MM.1S (cell line): ENCODE results near the gene CACNA1I.

Experiments used
- DNase-seq: peaks from one replicate; pipeline ENCODE4 v3.0.0-alpha.2; 2015
- H2AFZ ChIP-seq: fragments of 300-600 bp; sonication (generic); 2 replicates; pipeline ENCODE4 v1.6.0; 2016; ENCODE audit warnings: antibody characterized with exemption, low read length
- H3F3A ChIP-seq: fragments of 300-600 bp; sonication (generic); 2 replicates; pipeline ENCODE4 v1.6.1; 2016; ENCODE audit warnings: mild to moderate bottlenecking, antibody characterized with exemption, low read length, moderate library complexity, mixed read lengths; ENCODE audit not compliant: insufficient read depth
- H3K27ac ChIP-seq: fragments of 300-600 bp; sonication (generic); 2 replicates; pipeline ENCODE4 v1.5.1; 2016; ENCODE audit warnings: mild to moderate bottlenecking, low read length
- H3K27me3 ChIP-seq: fragments of 300-600 bp; sonication (generic); replicated peaks from 2 replicates; pipeline ENCODE4 v1.6.0; 2016; ENCODE audit warnings: low read length; ENCODE audit not compliant: insufficient read depth
- H3K36me3 ChIP-seq: fragments of 300-600 bp; sonication (generic); replicated peaks from 2 replicates; pipeline ENCODE4 v1.6.1; 2016; ENCODE audit warnings: mild to moderate bottlenecking, low read length, mixed read lengths; ENCODE audit not compliant: insufficient read depth
- H3K4me1 ChIP-seq: fragments of 300-600 bp; sonication (generic); 2 replicates; pipeline ENCODE4 v1.6.1; 2016; ENCODE audit warnings: low read length, mixed read lengths
- H3K4me2 ChIP-seq: fragments of 300-600 bp; sonication (generic); 2 replicates; pipeline ENCODE4 v1.6.0; 2016; ENCODE audit warnings: low read depth, low read length
- H3K4me3 ChIP-seq: fragments of 300-600 bp; sonication (generic); 2 replicates; pipeline ENCODE4 v1.5.1; 2016; ENCODE audit warnings: low read length, mixed read lengths
- H3K79me2 ChIP-seq: fragments of 300-600 bp; sonication (generic); 2 replicates; pipeline ENCODE4 v1.6.1; 2016; ENCODE audit warnings: mixed run types, low read length, mixed read lengths
- H3K9ac ChIP-seq: fragments of 300-600 bp; sonication (generic); 2 replicates; pipeline ENCODE4 v1.6.1; 2016; ENCODE audit warnings: low read length, mixed read lengths
- H3K9me2 ChIP-seq: fragments of 300-600 bp; sonication (generic); replicated peaks from 2 replicates; pipeline ENCODE4 v1.6.1; 2016; ENCODE audit warnings: mild to moderate bottlenecking, low read length, mixed read lengths; ENCODE audit not compliant: insufficient read depth
- H3K9me3 ChIP-seq: fragments of 300-600 bp; sonication (generic); replicated peaks from 2 replicates; pipeline ENCODE4 v1.6.1; 2016; ENCODE audit warnings: mild to moderate bottlenecking, low read length, mixed read lengths; ENCODE audit not compliant: insufficient read depth
- H4K20me1 ChIP-seq: fragments of 300-600 bp; sonication (generic); 2 replicates; pipeline ENCODE4 v1.6.1; 2016; ENCODE audit warnings: mild to moderate bottlenecking, low read length, moderate library complexity, mixed read lengths; ENCODE audit not compliant: insufficient read depth
- EZH2 ChIP-seq: fragments of 300-600 bp; sonication (generic); optimal IDR thresholded peaks from 2 replicates; pipeline ENCODE3; 2017; ENCODE audit warnings: low read depth, mild to moderate bottlenecking, antibody characterized with exemption, low read length, mixed read lengths
- EZH2phosphoT487 ChIP-seq: fragments of 300-600 bp; sonication (generic); IDR thresholded peaks from 2 replicates; pipeline ENCODE4 v1.6.1; 2018; ENCODE audit warnings: antibody characterized with exemption, low read length
- TF ChIP-seq, protein P1 (sequence below): fragments of 300-600 bp; sonication (generic); IDR thresholded peaks from 2 replicates; pipeline ENCODE4 v1.5.1; 2016; ENCODE audit warnings: antibody characterized with exemption, low read length, mixed read lengths

CACNA1I gene

DNA sequence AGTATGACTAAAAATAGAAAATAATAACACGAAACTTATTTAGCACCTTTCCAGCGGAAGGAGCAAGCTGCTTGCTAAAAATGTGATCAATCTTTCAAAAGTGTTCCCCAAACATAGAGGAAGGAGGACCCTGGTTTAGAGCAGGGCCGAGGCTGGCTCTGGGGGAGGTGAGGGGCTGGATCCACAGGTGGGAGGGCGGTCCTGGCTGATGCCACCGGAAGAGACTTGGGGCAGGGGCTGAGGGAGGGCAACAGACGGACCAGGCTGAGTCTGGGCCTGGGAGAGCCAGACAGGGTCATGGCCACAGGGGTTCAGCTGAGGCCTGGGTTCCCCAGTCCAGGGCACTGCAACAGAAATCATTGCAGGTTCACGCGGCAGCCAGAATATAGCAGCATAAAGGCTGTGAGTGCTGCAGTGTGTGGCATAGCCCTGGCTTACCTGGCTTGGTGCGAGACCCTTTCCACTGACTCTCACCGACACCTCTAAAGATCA is 143.3 kb downstream of the CACNA1I start:
- Histone ChIP-seq H3K27me3 (peaks cover 23% of the 10 kb centered on the region), H4K20me1 (no peaks in the 10 kb centered on the region), H3K27ac (no peak overlapping the region), H3K4me3 (no peak overlapping the region), H3K4me2 (peak overlapping the region; percentile 16; the same call in 1 of the 2 replicates), H3K9me2 (no peaks in the 10 kb centered on the region), H2AFZ (0 out of 2 replicates have a peak overlapping the region, but pooled peaks have one; percentile 45), H3K9ac (no peak overlapping the region), H3K4me1 (peaks cover 6% of the 10 kb centered on the region; the same call in 1 of the 2 replicates), H3K36me3 (no peaks in the 10 kb centered on the region), H3K79me2 (no peaks in the 10 kb centered on the region), H3K9me3 (no peaks in the 10 kb centered on the region), H3F3A (no peaks in the 10 kb centered on the region)
- no peak for TF ChIP-seq EZH2phosphoT487
- TF ChIP-seq EZH2: no peak
- TF ChIP-seq, protein P1, sequence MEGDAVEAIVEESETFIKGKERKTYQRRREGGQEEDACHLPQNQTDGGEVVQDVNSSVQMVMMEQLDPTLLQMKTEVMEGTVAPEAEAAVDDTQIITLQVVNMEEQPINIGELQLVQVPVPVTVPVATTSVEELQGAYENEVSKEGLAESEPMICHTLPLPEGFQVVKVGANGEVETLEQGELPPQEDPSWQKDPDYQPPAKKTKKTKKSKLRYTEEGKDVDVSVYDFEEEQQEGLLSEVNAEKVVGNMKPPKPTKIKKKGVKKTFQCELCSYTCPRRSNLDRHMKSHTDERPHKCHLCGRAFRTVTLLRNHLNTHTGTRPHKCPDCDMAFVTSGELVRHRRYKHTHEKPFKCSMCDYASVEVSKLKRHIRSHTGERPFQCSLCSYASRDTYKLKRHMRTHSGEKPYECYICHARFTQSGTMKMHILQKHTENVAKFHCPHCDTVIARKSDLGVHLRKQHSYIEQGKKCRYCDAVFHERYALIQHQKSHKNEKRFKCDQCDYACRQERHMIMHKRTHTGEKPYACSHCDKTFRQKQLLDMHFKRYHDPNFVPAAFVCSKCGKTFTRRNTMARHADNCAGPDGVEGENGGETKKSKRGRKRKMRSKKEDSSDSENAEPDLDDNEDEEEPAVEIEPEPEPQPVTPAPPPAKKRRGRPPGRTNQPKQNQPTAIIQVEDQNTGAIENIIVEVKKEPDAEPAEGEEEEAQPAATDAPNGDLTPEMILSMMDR: no peak
- DNase-seq: no peak

DNA sequence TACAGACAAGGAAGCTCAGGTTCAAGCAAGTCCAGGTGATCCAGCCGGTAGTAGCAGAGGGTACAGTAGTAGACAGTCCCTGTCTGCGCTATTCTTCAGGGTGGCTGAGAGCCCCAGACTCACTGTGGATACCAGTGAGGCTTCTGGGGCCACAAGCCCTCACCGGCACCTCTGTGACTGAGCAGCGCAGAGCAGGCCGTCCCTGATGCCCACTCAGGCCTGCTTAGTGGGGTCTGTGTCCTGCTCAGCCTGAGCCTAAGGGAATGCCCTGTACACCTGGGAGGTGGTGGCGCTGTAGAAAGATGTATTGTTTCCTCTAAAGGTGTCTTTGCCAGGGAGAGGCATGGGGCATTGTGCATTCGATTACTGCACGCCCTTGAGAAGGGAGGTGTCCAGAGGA is 143.8 kb downstream of the CACNA1I start:
- no peak overlapping the region for H3K27ac ChIP-seq
- H3K9ac ChIP-seq: no peak overlapping the region
- H3K9me3 ChIP-seq: no peaks in the 10 kb centered on the region
- no peaks in the 10 kb centered on the region for H3K79me2 ChIP-seq
- no peaks in the 10 kb centered on the region for H4K20me1 ChIP-seq
- no peak overlapping the region for H2AFZ ChIP-seq
- H3K9me2 ChIP-seq: no peaks in the 10 kb centered on the region
- DNase-seq: no peak
- peaks cover 6% of the 10 kb centered on the region; the same call in 1 of the 2 replicates for H3K4me1 ChIP-seq
- no peak overlapping the region for H3K4me2 ChIP-seq
- H3F3A ChIP-seq: no peaks in the 10 kb centered on the region
- H3K4me3 ChIP-seq: no peak overlapping the region
- TF ChIP-seq, protein P1: no peak
- TF ChIP-seq EZH2phosphoT487 (no peak), EZH2 (no peak)
- no peaks in the 10 kb centered on the region for H3K36me3 ChIP-seq
- peaks cover 18% of the 10 kb centered on the region for H3K27me3 ChIP-seq

DNA sequence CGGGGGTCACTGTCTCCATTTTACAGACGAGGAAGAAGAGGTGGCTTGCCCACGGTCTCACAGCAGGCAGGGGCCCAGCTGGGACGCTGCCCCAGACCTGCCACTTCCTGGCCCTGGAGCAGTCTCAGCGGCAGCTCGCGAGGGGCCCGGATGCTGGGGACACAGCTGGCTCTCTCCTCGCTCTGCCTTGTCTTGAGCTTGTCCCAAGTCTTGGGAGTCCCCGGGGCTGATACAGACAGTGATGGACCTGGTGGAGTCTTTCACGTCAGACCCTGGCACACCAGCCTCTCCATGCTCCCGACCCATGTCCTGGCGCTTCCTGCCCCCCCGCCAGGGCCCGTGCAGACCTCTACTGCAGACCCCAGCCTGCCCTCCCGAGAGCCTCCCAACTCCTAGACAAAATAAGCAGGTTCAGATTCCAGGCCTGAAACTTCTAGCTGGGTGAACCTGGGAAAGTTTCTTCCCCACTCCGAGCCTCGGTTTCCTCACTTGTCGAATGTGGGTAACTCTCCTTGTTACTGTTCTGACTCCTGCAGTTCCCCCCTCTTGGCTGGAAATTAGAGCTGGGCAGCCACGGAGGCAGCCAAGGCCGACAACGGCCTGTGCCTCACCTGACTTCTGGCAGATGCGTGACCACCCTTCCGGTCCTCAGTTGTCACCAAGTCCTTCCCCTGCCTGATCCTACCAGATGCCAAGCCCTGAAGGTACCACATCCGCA is 145.4 kb downstream of the CACNA1I start:
- no peaks in the 10 kb centered on the region for H3K36me3 ChIP-seq
- H2AFZ ChIP-seq: no peak overlapping the region
- DNase-seq: no peak
- no peak overlapping the region for H3K27ac ChIP-seq
- TF ChIP-seq EZH2 (no peak), EZH2phosphoT487 (no peak)
- TF ChIP-seq, protein P1: no peak
- H3K4me2 ChIP-seq: no peak overlapping the region
- H3K27me3 ChIP-seq: peaks cover 2% of the 10 kb centered on the region; the same call in 1 of the 2 replicates
- no peak overlapping the region for H3K4me3 ChIP-seq
- H4K20me1 ChIP-seq: no peaks in the 10 kb centered on the region
- no peaks in the 10 kb centered on the region for H3K79me2 ChIP-seq
- no peaks in the 10 kb centered on the region for H3F3A ChIP-seq
- no peaks in the 10 kb centered on the region for H3K9me3 ChIP-seq
- H3K9me2 ChIP-seq: no peaks in the 10 kb centered on the region
- peaks cover 6% of the 10 kb centered on the region; the same call in 1 of the 2 replicates for H3K4me1 ChIP-seq
- H3K9ac ChIP-seq: no peak overlapping the region
